Endothelial cell (in vitro differentiated cells): ENCODE measurements around the gene HOOK1. TPM values are rescaled to one million over a fixed set of nuclear protein-coding genes. Genes with fewer than 3 reads are reported as not detected.

ENCODE experiments used
- DNase-seq: peaks from one replicate; pipeline ENCODE4 v3.0.0; 2021; ENCODE audit warnings: low spot score
- H3K27ac Mint-ChIP-seq: one replicate; pipeline ENCODE4 v1.8.0; 2021; ENCODE audit warnings: mixed read lengths, inconsistent platforms; ENCODE audit not compliant: unreplicated experiment
- H3K27me3 Mint-ChIP-seq: one replicate; pipeline ENCODE4 v1.8.0; 2021; ENCODE audit warnings: mild to moderate bottlenecking, moderate library complexity, mixed read lengths, inconsistent platforms; ENCODE audit not compliant: unreplicated experiment
- H3K36me3 Mint-ChIP-seq: one replicate; pipeline ENCODE4 v1.8.0; 2021; ENCODE audit warnings: mild to moderate bottlenecking, low read depth, mixed read lengths, inconsistent platforms; ENCODE audit not compliant: unreplicated experiment
- H3K4me1 Mint-ChIP-seq: one replicate; pipeline ENCODE4 v1.8.0; 2021; ENCODE audit warnings: mild to moderate bottlenecking, mixed read lengths, inconsistent platforms; ENCODE audit not compliant: unreplicated experiment
- H3K4me3 Mint-ChIP-seq: one replicate; pipeline ENCODE4 v1.8.0; 2021; ENCODE audit warnings: mild to moderate bottlenecking, mixed read lengths, inconsistent platforms; ENCODE audit not compliant: unreplicated experiment
- H3K9me3 Mint-ChIP-seq: one replicate; pipeline ENCODE4 v1.8.0; 2021; ENCODE audit warnings: mixed read lengths, inconsistent platforms; ENCODE audit not compliant: unreplicated experiment
- CTCF ChIP-seq: fragments of 200-600 bp; sonication (generic); IDR thresholded peaks from one replicate; pipeline ENCODE4 v1.5.0; 2021; ENCODE audit warnings: antibody characterized with exemption; ENCODE audit not compliant: unreplicated experiment
- long read RNA-seq: library from polyadenylated mRNA; unstranded; transcript quantifications from one replicate; pipeline ENCODE4 v2.0.0, GENCODE V29; 2020; ENCODE audit not compliant: unreplicated experiment
- total RNA-seq: library from RNA; stranded (reverse); fragmentation: NEBNext Ultra II Directional; extraction: Animal tissue kit (Norgen Biotek cat#: 25700); gene quantifications from one replicate; pipeline ENCODE4 v1.2.1, GENCODE V29; 2021; ENCODE audit not compliant: unreplicated experiment

The HOOK1 gene
- 8.2 TPM for total RNA-seq
- long read RNA-seq, full-length matches to known transcripts: 1 of 1 reads
- long read RNA-seq, partial matches to known transcripts: 0 of 1 reads
- long read RNA-seq, other reads (novel, unspliced or antisense): 0 of 1 reads

DNA sequence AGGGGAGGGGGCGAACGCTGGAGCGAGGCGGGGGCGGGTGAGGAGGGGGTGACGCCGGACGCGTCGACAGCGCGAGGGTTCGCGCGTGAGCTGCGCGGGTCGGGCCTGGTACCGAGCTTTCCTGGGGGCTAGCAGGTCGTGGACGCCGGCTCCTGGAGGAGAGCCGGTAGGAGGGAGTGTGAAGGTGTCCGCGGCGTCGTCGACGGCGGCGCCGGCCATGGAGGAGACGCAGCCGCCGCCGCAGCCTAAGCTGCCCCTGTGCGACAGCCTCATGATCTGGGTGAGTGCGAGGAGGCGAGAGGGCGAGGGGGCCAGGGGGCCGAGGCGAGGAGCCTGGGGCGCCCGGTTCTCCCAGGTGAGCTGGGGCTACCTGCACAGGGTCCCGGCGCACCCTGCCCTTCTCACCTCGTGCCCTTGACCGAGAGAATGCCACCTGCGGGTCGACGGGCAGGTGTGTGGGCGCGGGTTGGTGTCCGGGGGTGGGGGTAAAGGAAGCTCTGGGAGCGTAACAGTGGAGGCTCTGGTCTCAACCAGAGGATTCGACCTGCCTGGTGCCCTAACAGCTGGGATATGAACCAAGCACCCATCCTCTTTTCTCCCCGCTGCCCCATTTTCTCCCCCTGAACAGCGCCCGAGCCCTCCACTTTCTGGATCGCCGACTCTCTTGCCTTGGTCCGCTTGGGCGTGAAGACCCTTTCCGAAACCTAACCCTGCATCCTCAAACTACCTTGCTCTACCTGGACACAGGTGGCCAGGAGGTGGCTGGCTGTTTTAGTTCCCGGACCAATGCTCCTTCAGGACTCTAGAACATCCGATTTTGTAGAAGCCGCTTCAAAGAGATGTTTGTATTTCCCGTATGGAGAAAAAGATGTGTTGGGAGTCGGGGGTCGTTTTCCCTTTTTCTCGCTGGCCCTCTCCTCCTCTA lies at the start of gene HOOK1:
Gene HOOK1 (plus strand): TSS at position 49 of the 925 bp plus-strand sequence. CDS start 169 bp downstream, at position 218.
- TF ChIP-seq CTCF: no peak
- Mint-ChIP-seq H3K4me1 (no peaks in the 10 kb centered on the region), H3K27ac (no peak within 1 kb of the TSS)

GRCh38 chr1:59765011-59765730 lies 49.6 kb upstream of the HOOK1 start:
- no peaks in the 10 kb centered on the region for H3K9me3 Mint-ChIP-seq
- H3K4me3 Mint-ChIP-seq: no peak overlapping the region
- no peaks in the 10 kb centered on the region for H3K36me3 Mint-ChIP-seq
- H3K27ac Mint-ChIP-seq: no peak overlapping the region
- no peak for DNase-seq
- no peaks in the 10 kb centered on the region for H3K27me3 Mint-ChIP-seq
- peaks cover 23% of the 10 kb centered on the region for H3K4me1 Mint-ChIP-seq
- no peak for TF ChIP-seq CTCF

More for the DNA sequence above, at the start of gene HOOK1:
- no peak for DNase-seq
- Mint-ChIP-seq H3K9me3 (no peaks in the 10 kb centered on the region), H3K36me3 (no peaks in the 10 kb centered on the region), H3K4me3 (peak within 1 kb of the TSS; percentile 89), H3K27me3 (no peaks in the 10 kb centered on the region)

GRCh38 chr1:59766227-59766855 lies 48.4 kb upstream of the HOOK1 start:
- DNase-seq: no peak
- no peak for TF ChIP-seq CTCF
- Mint-ChIP-seq H3K27ac (peak overlapping the region; percentile 95), H3K4me3 (no peak overlapping the region), H3K27me3 (no peaks in the 10 kb centered on the region), H3K36me3 (no peaks in the 10 kb centered on the region), H3K9me3 (no peaks in the 10 kb centered on the region), H3K4me1 (peaks cover 23% of the 10 kb centered on the region)

- DNase-seq: no peak
- Mint-ChIP-seq H3K4me3 (peak overlapping the region; percentile 57), H3K27ac (peak overlapping the region; percentile 95), H3K27me3 (no peaks in the 10 kb centered on the region), H3K4me1 (peaks cover 24% of the 10 kb centered on the region), H3K36me3 (no peaks in the 10 kb centered on the region), H3K9me3 (no peaks in the 10 kb centered on the region)
- no peak for TF ChIP-seq CTCF
Observed at GRCh38 chr1:59767119-59767518, 47.6 kb upstream of the HOOK1 start.
